Adipose tissue (tissue), 3 donors: ENCODE data around the gene MT1M. TPM values are rescaled to one million over a fixed set of nuclear protein-coding genes. Genes with fewer than 3 reads are reported as not detected.
"Not testable (repeated sequence)": the region's sequence is repeated elsewhere in the genome, so short reads cannot be mapped to it uniquely, and the experiment has no call there.

ENCODE experiments used
- H3K27ac ChIP-seq: one replicate; pipeline ENCODE4 v1.5.1; 2013; ENCODE audit warnings: low read depth, low read length
- WGBS, 3 donors: extraction: QIAGEN DNeasy Blood & Tissue Kit; methylation state at CpG; one replicate each; pipeline ENCODE4 v1.1.7; 2013; 5-methylcytosine and 5-hydroxymethylcytosine counted together
- polyA plus RNA-seq, 3 donors: library from polyadenylated mRNA; stranded (reverse); fragments of 200-250 nt; gene quantifications; one replicate each; pipeline ENCODE4 v1.2.3, GENCODE V29; 2013
- donor health status: healthy with polysubstance abuse.
- donor health status: Bipolar disorder and iron deficiency.
- donor health status: healthy.

The MT1M gene
- polyA plus RNA-seq, 3 donors = 108 to 1,265 (median 551) TPM

- peak overlapping the region; percentile 96 for H3K27ac ChIP-seq
- WGBS, 3 donors = 49 to 92% (median 56%) methylated on average over 2 of the region's 2 CpGs
These were observed 24.8 kb upstream of the MT1M start for GRCh38 chr16:56607675-56608042.

DNA sequence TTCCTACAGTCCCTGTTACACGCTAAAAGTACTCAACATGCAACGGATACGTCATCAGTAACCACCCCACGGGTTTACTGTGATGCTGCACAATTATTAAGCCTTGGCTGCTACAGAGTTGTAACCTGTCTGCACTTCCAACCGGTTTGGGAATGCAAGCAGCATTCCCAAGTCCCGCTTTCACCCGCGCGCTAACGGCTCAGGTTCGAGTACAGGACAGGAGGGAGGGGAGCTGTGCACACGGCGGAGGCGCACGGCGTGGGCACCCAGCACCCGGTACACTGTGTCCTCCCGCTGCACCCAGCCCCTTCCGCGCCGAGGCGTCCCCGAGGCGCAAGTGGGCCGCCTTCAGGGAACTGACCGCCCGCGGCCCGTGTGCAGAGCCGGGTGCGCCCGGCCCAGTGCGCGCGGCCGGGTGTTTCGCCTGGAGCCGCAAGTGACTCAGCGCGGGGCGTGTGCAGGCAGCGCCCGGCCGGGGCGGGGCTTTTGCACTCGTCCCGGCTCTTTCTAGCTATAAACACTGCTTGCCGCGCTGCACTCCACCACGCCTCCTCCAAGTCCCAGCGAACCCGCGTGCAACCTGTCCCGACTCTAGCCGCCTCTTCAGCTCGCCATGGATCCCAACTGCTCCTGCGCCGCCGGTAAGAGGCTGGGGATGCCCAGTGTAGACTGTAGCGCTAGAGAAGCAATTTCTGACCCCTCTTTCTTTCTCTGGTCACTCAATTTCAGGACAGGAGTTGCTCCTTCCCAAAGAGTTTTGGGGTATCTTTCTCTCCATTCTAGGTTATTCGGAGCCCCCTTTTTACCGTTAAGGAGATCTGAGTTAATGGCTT is 24.2 kb upstream of the MT1M start, which contains the start of gene MT2A:
Gene MT2A, plus strand, starts transcription at position 542 of the 833 bp plus-strand sequence. Its CDS starts 72 bp downstream, at position 614.
- H3K27ac ChIP-seq = peak within 1 kb of the TSS; percentile 96
- 5 to 7% (median 5%) methylated on average over 57 to 62 of the region's 62 CpGs for WGBS, 3 donors

DNA sequence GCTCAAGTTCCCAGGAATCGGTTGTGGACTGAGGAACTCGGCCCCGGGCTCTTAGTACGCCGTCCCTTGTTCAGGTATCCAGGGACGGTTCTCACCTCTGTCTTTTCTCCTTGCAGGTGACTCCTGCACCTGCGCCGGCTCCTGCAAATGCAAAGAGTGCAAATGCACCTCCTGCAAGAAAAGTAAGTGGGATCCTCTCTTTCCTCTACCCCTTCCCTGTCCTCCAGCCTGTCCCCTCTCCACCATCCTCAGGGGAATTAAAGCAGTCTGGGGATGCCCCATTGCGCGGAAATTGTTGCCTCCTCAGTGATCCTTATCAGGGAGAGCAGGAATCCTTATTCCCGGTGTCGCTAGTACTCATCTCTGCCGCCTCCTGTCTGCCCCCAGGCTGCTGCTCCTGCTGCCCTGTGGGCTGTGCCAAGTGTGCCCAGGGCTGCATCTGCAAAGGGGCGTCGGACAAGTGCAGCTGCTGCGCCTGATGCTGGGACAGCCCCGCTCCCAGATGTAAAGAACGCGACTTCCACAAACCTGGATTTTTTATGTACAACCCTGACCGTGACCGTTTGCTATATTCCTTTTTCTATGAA is 23.5 kb upstream of the MT1M start:
- peak overlapping the region; percentile 81 for H3K27ac ChIP-seq
- WGBS, 3 donors = 0 to 1% (median 1%) methylated on average over 21 of the region's 21 CpGs

- peak overlapping the region; percentile 36 for H3K27ac ChIP-seq
- WGBS, 3 donors = 0 to 1% (median 0%) methylated on average over 6 of the region's 6 CpGs
These were observed 23.0 kb upstream of the MT1M start for GRCh38 chr16:56609463-56609921.

DNA sequence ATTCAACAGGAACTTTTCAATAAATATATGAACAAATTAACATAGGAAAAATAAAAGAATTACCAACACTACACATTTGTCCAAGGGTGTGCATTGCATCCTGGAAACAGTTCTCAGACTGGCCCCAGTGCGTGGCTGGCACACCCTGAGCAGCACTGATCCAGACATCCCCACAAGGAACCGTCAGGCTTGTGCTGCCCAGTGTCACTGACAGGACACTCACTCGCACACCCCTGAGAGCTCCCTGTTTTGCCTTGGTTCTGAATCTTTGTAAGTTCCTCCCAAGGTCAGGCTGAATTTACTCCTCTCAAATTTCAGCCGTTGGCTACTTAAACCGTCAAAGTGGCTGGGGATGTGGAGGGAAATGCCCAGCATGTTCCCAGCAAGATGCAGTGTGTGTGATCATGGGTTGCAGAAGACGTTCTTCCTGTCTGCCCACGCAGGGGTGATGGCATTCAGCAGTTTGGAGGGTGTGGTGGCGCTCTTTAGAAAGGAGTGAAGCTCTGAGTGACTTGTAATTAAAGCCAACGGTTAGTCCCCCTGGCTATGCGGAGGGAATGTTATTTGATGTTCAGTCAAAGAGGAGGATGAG is 22.3 kb upstream of the MT1M start:
- WGBS, 3 donors = 15 to 21% (median 19%) methylated on average over 10 of the region's 10 CpGs
- H3K27ac ChIP-seq = peak overlapping the region; percentile 61

GRCh38 chr16:56610609-56611111 is 21.8 kb upstream of the MT1M start:
- 39 to 47% (median 41%) methylated on average over 2 of the region's 2 CpGs for WGBS, 3 donors

DNA sequence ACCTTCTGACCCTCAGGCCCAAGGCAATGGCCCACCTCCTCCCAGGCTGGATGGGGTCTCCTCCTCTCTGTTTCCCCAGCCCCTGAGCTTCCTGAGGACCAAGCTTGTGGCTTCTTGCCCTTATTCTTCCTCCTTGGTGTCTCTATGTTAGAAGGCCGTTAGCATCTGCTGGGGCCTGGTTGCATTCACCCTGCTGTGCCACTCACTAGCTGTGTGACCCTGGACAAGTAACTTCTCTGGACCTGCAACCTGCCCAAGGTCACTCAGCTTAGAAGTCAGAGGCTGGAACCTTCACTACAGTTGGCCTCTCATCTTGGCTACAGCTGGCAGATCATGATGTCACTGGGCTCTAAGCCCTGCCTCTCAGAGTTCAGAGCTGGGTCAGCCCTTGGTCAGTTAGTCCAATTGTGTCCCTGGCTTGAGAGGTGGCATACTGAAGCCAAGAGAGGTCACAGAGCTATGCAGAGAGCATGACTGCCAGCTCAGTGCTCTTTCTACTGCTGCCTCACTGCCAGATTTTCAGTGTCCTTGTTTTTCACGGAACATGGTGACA is 21.1 kb upstream of the MT1M start:
- 31 to 58% (median 45%) methylated on average over 2 of the region's 2 CpGs for WGBS, 3 donors
- peak overlapping the region; percentile 70 for H3K27ac ChIP-seq

More at GRCh38 chr16:56610609-56611111, 21.8 kb upstream of the MT1M start:
- H3K27ac ChIP-seq = peak overlapping the region; percentile 61

DNA sequence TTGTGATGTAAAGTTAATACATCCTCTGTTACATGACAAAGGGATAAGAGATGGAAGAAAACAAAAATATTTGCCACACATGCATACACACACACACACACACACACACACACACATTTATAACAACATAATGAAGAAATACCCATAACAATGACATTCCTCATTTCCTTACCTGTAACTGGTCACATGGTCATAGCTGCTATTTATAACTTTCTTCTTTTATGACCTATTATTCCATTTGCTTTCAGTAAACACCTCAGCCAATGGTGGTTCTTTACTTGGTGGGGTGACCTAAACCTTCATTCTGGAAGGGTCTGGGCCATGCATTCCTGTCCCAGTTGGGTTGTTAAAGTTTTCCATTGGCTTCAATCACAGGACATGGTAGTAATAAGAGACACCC is 18.8 kb upstream of the MT1M start:
- no peak overlapping the region for H3K27ac ChIP-seq

DNA sequence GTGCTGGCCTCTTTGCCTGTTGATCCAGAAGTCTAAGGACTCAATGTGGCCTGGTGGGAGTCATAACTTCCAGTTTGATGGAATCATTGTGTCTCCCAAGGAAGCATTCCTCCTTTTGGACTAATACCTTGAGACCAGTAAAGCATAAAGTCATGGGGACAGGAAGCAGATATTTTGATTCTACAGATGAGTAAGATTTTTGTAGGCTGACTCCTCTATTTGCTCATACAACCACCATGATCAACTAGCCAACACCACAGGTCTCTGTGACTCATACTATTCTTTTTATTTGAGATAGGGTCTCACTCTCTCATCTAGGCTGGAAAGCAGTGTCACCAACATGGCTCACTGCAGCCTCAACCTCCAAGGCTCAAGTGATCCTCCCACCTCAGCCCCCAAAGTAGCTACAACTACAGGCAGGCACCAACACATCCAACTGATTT is 17.9 kb upstream of the MT1M start:
- no peak overlapping the region for H3K27ac ChIP-seq

DNA sequence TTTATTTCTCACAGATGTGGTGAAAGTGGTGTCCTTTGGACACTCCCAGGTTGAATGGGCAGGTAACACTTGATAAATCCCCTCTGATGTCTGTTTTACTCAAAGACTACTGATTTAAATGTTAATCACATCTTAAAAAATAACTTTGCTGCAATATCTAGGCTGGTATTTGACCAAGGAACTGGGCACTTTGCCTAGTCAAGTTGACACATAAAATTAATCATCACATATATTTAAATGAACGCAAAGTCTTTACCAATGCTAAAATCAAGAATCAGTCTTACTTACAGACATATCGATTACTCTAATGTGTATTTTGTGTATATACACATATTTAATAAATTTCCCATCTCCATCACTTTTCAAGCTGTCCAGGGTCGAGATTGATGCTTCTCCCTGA is 17.1 kb upstream of the MT1M start:
- WGBS, 3 donors = 58 to 94% (median 89%) methylated on average over 3 of the region's 3 CpGs
- no peak overlapping the region for H3K27ac ChIP-seq

DNA sequence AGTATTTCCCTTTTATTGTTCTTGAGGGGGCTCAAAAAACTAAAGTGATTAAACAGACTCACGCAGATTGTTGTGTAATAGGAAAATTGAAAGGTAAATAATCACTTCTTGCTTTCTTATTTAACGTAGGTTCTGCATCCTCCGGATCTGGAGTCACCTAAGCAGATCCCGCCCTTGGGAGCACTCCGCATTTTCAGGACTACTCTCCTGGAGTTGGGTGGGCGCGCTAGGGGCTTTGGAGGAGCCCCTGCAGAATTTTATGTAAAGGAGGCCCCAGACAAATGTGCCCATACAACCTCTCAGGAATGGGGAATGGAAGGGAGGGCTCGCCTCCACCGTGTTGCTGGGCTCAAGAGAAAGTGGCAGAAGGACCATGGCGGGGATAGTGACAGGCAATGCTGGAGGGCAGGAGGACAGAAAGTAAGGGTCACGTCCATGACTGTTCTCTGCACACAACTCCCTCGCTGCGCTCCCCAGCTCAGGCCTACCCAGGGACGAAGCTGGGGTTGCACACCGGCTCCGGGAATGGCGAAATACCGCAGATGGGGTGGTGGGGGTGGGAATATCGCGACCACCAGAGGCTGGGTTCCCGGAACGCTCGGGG is 15.7 kb upstream of the MT1M start:
- WGBS, 3 donors = 49 to 55% (median 49%) methylated on average over 23 of the region's 23 CpGs
- H3K27ac ChIP-seq = no peak overlapping the region

GRCh38 chr16:56617212-56618085 is 15.0 kb upstream of the MT1M start:
- WGBS, 3 donors = 2 to 4% (median 3%) methylated on average over 27 to 40 of the region's 41 CpGs
- peak overlapping the region; percentile 77 for H3K27ac ChIP-seq

GRCh38 chr16:56618138-56618537 is 14.3 kb upstream of the MT1M start:
- 55 to 72% (median 72%) methylated on average over 6 of the region's 6 CpGs for WGBS, 3 donors
- H3K27ac ChIP-seq = peak overlapping the region; percentile 77

DNA sequence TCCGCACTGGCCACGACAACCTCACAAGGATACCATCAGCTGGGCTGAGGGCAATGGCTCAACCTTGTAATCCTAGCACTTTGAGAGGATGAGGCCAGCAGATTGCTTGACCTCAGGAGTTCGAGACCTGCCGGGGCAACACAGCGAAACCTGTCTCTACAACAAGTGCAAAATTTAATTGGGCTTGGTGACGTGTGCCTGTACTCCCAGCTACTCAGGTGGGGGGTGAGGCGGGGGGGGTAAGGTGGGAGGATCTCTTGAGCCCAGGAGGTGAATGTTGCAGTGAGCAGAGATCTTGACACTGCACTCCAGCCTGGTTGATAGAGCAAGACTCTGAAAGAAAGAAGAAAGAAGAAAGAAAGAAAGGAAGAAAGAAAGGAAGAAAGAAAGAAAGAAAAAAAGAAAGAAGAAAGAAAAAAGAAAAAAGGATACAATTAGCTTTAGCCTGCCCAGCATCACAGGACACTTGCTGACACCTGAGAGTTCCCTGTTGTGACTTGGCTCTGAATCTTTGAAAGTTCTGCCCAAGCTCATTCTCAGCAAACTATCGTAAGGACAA is 12.0 kb upstream of the MT1M start:
- H3K27ac ChIP-seq = no peak overlapping the region
- 76 to 90% (median 77%) methylated on average over 8 of the region's 8 CpGs for WGBS, 3 donors

GRCh38 chr16:56621665-56622445 is 10.6 kb upstream of the MT1M start:
- WGBS, 3 donors = 79 to 86% (median 84%) methylated on average over 4 of the region's 4 CpGs
- H3K27ac ChIP-seq = not testable (repeated sequence)

DNA sequence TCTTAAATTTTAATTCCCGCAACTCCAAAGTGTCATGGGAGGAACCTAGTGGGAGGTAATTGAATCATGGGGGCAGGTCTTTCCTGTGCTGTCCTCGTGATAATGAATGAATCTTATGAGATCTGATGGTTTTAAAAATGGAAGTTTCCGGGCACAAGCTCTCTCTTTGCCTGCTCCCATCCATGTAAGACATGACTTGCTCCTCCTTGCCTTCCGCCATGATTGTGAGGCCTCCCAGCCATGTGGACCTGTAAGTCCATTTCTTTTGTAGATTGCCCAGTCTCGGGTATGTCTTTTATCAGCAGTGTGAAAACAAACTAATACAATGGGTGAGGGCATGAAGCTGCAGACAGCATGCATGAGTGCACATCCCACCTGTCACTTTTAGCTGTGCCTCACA is 9.3 kb upstream of the MT1M start:
- WGBS, 3 donors = 89 to 94% (median 91%) methylated on average over 5 of the region's 5 CpGs
- not testable (repeated sequence) for H3K27ac ChIP-seq

- no peak overlapping the region for H3K27ac ChIP-seq
- 95 to 98% (median 96%) methylated on average over 2 of the region's 2 CpGs for WGBS, 3 donors
These were observed 8.8 kb upstream of the MT1M start for GRCh38 chr16:56623637-56624036.
